Breast epithelium (tissue), 4 donors: ENCODE results near the gene PALLD. TPM values are rescaled to one million over a fixed set of nuclear protein-coding genes. Genes with fewer than 3 reads are reported as not detected.

Experiments
- DNase-seq, 2 donors: peaks; one replicate each; pipeline ENCODE4 v3.0.0-alpha.2; 2019; ENCODE audit warnings: low spot score in 2 of 2
- H3K27ac ChIP-seq, 2 donors: fragments of 200-600 bp; sonication (generic) in 1 of 2; one replicate each; pipeline ENCODE4 v1.5.1; 2016 to 2019; ENCODE audit warnings: mild to moderate bottlenecking in 1 of 2
- H3K27me3 ChIP-seq, 2 donors: fragments of 200-600 bp; sonication (generic) in 1 of 2; one replicate each; pipeline versions ENCODE4 v1.5.1 to v1.6.0; 2017 to 2019; ENCODE audit warnings: control low read depth in 1 of 2, mild to moderate bottlenecking in 1 of 2
- H3K36me3 ChIP-seq: fragments of 200-600 bp; one replicate; pipeline ENCODE4 v1.5.1; 2019
- H3K4me1 ChIP-seq, 2 donors: fragments of 200-600 bp; sonication (generic); one replicate each; pipeline ENCODE4 v1.5.1; 2016 to 2019; ENCODE audit warnings: control low read depth in 1 of 2
- H3K4me3 ChIP-seq, 3 donors: fragments of 200-600 bp; sonication (generic); 1 replicate in 2 of 3; 2 replicates in 1 of 3; pipeline ENCODE4 v1.5.1; 2016 to 2019; ENCODE audit warnings: mild to moderate bottlenecking in 3 of 3, moderate library complexity in 2 of 3
- H3K9me3 ChIP-seq, 2 donors: fragments of 200-600 bp; sonication (generic) in 1 of 2; one replicate each; pipeline ENCODE4 v1.5.1; 2016 to 2019; ENCODE audit warnings: control low read depth in 1 of 2
- CTCF ChIP-seq, 3 donors: fragments of 450-650 bp; IDR thresholded peaks; one replicate each; pipeline ENCODE4 v1.5.1; 2016 to 2017; ENCODE audit warnings: antibody characterized with exemption in 3 of 3, mild to moderate bottlenecking in 3 of 3, moderate library complexity in 3 of 3
- POLR2A ChIP-seq: fragments of 450-650 bp; IDR thresholded peaks from one replicate; pipeline ENCODE4 v1.6.1; 2016; ENCODE audit warnings: antibody characterized with exemption, mild to moderate bottlenecking, moderate library complexity
- POLR2AphosphoS5 ChIP-seq, 3 donors: sonication (generic); formaldehyde crosslinking; IDR thresholded peaks; one replicate each; pipeline ENCODE4 v1.6.1; 2017; ENCODE audit warnings: antibody characterized with exemption in 3 of 3
- intact Hi-C: fragments of 100-400 bp; cut with DNase I; formaldehyde crosslinking; loops from one replicate; pipeline ENCODE4 v1.15.1; 2023; ENCODE audit warnings: low total_unique reads
- total RNA-seq, 3 donors: library from RNA; depleted of rRNA; stranded (reverse); fragments of >200 nt; gene quantifications; one replicate each; pipeline ENCODE4 v1.1.0, GENCODE V29; 2016

The PALLD gene
- total RNA-seq, 3 donors from 2014 or later = 96.0 to 186 (median 174) TPM

DNA sequence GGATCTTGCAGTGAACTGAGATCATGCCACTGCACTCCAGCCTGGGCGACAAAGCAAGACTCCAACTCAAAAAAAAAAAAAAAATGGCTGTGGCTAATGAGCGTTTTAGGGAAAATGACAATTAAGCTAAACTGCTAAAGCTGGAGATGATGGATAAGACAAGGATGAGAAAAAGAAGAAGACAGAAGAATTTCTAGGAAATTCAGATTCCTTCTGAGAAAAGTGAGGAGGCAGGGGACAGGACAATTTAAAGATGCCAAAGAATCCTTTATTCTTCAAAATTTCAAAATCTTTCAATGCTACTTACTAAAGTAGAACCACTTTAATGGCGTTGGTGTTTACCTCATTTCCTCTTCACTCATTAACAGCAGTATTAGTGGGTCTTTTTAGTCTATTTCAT is 7.7 kb downstream of the PALLD start:
- H3K9me3 ChIP-seq = no peaks in the 10 kb centered on the region
- no peaks in the 10 kb centered on the region for H3K36me3 ChIP-seq
- no peaks in the 10 kb centered on the region for H3K4me1 ChIP-seq
- no peak overlapping the region for H3K4me3 ChIP-seq
- TF ChIP-seq CTCF (IDR thresholded peaks at IDR 0.05) = no peak
- TF ChIP-seq POLR2AphosphoS5 (IDR thresholded peaks at IDR 0.05) = no peak
- TF ChIP-seq POLR2A = no peak
- H3K27me3 ChIP-seq = no peaks in the 10 kb centered on the region
- intact Hi-C loops = no loop called here
- DNase-seq = no peak
- no peak overlapping the region for H3K27ac ChIP-seq

DNA sequence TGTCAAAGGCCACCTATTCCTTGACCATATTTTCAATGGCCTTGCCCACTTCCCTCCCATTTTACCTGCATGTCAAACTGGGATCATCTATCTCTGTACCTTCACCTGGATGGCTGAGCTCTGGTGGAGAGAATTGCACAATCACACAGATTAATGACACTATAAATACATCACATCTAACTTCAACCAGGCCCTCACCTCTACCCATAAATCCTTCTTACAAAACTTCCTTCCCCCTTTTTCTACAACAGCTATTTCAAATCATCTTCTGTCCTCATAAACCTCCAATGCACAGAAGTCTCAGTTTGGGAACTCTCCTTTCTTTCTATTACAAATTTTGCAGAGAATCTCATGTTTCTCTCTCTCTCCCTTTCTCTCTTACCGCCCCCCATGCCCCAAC is 9.2 kb downstream of the PALLD start:
- H3K36me3 ChIP-seq = no peaks in the 10 kb centered on the region
- H3K4me3 ChIP-seq = no peak overlapping the region
- intact Hi-C loops = no loop called here
- H3K4me1 ChIP-seq = no peaks in the 10 kb centered on the region
- TF ChIP-seq POLR2AphosphoS5 (IDR thresholded peaks at IDR 0.05) (no peak), POLR2A (no peak), CTCF (IDR thresholded peaks at IDR 0.05) (no peak)
- H3K27me3 ChIP-seq = no peaks in the 10 kb centered on the region
- H3K9me3 ChIP-seq = no peaks in the 10 kb centered on the region
- H3K27ac ChIP-seq = no peak overlapping the region
- DNase-seq = no peak

DNA sequence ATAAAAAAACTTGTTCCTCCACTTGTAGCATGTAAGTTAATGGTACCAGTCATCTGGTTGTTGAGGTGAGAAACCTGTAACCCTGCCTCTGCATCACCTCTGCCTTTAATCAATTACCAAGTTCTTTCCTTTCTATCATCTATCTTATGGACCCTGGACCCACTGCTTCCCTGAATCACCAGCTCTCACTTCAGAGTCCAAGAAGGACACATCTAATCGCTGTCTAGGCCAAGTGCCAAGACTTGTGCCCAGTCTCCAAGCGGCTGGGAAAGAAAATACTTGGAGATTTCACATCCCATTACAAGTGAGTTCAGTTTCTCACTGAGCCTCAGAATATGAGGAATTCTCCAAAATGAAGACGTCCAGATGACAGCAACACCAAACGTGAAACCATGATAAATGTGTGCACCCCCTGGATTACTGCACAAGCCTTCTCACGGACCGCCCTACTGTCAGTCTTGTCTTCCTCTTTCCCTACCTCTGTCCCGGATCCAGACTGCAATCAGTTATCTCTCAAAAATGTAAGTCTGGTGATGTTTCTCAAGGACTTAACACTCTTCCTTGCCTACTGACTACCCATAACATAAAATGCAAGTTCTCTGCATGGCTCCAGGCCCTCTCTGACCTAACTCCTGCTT is 10.4 kb downstream of the PALLD start:
- no peak for DNase-seq
- Histone ChIP-seq H3K27me3 (no peaks in the 10 kb centered on the region), H3K9me3 (no peaks in the 10 kb centered on the region), H3K27ac (no peak overlapping the region), H3K4me1 (no peaks in the 10 kb centered on the region), H3K4me3 (no peak overlapping the region), H3K36me3 (no peaks in the 10 kb centered on the region)
- intact Hi-C loops = no loop called here
- TF ChIP-seq POLR2AphosphoS5 (IDR thresholded peaks at IDR 0.05) (no peak), POLR2A (no peak), CTCF (IDR thresholded peaks at IDR 0.05) (no peak)

DNA sequence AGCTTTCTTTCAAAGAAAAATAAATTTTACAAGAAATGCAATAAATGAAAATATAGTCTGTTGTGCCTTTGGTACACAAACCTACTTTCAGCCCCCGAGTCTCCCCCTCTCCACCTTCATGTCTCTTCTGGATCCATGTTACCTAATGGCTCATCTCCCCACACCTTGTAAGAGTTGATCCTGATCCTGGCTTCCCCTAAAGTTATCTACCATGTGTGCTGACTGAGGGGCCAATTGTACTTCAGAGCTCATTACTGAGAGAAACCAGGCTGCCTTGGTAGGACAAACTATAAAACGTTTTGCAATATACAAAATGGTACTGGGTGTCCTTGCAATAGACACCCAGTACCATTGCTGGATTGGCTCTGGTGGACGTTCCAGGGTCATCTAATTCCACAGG is 11.8 kb downstream of the PALLD start:
- H3K4me1 ChIP-seq = no peaks in the 10 kb centered on the region
- H3K36me3 ChIP-seq = no peaks in the 10 kb centered on the region
- no peaks in the 10 kb centered on the region for H3K27me3 ChIP-seq
- no peaks in the 10 kb centered on the region for H3K9me3 ChIP-seq
- no peak for TF ChIP-seq CTCF (IDR thresholded peaks at IDR 0.05)
- no peak for TF ChIP-seq POLR2A
- no peak for TF ChIP-seq POLR2AphosphoS5 (IDR thresholded peaks at IDR 0.05)
- intact Hi-C loops = no loop called here
- no peak for DNase-seq
- H3K4me3 ChIP-seq = no peak overlapping the region
- H3K27ac ChIP-seq = no peak overlapping the region

DNA sequence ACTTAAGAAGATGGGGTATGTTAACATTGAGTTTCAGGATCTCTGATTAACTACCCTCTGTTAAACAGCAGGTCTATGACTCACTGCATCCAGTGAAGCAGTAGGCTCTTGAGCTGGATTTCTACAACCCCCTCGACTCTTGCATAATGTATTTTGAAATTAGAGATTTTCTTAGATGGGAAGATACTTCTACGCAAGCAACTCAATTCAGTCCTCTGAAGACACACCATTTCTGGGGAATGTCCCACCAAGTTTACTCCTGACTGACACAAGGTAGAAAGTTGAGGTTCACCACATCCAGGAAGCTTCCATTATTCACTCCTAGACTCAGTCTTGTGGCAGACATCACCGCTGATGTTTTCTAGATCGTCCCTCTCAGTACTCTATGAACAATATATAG is 12.9 kb downstream of the PALLD start:
- Histone ChIP-seq H3K27me3 (no peaks in the 10 kb centered on the region), H3K36me3 (no peaks in the 10 kb centered on the region), H3K4me3 (no peak overlapping the region), H3K27ac (no peak overlapping the region), H3K4me1 (no peaks in the 10 kb centered on the region), H3K9me3 (no peaks in the 10 kb centered on the region)
- intact Hi-C loops = no loop called here
- DNase-seq = no peak
- no peak for TF ChIP-seq POLR2A
- no peak for TF ChIP-seq CTCF (IDR thresholded peaks at IDR 0.05)
- no peak for TF ChIP-seq POLR2AphosphoS5 (IDR thresholded peaks at IDR 0.05)
